Activated CD4-positive, alpha-beta memory T cell treated with anti-CD3 and anti-CD28 coated beads, Interleukin-2, amount 10 ng/mL, durations not matched to agents 7 days and 5 days (primary cell): ENCODE results near the gene MRGPRE. TPM values are rescaled to one million over a fixed set of nuclear protein-coding genes. Genes with fewer than 3 reads are reported as not detected.

Source experiments
- CTCF ChIA-PET: fragments of 350-600 bp; sonication (Branson Sonifier 250); formaldehyde crosslinking; loops from one replicate; lab custom pipeline; 2021; ENCODE audit warnings: antibody characterized with exemption, inconsistent platforms; lab: Charles Lee
- POLR2A ChIA-PET: fragments of 350-600 bp; sonication (Branson Sonifier 250); formaldehyde crosslinking; loops from one replicate; lab custom pipeline; 2021; ENCODE audit warnings: antibody characterized with exemption; lab: Charles Lee
- DNase-seq: peaks from one replicate; pipeline ENCODE4 v3.0.0-alpha.2; 2020
- H3K27ac Mint-ChIP-seq: one replicate; pipeline ENCODE4 v1.8.0; 2021; ENCODE audit warnings: mild to moderate bottlenecking, mixed read lengths
- H3K27me3 Mint-ChIP-seq: one replicate; pipeline ENCODE4 v1.8.0; 2021; ENCODE audit warnings: mixed read lengths
- H3K36me3 Mint-ChIP-seq: one replicate; pipeline ENCODE4 v1.8.0; 2021; ENCODE audit warnings: low read depth, mixed read lengths
- H3K4me1 Mint-ChIP-seq: one replicate; pipeline ENCODE4 v1.8.0; 2021; ENCODE audit warnings: mixed read lengths
- H3K4me3 Mint-ChIP-seq: one replicate; pipeline ENCODE4 v1.8.0; 2021; ENCODE audit warnings: mild to moderate bottlenecking, mixed read lengths
- H3K9me3 Mint-ChIP-seq: one replicate; pipeline ENCODE4 v1.8.0; 2021; ENCODE audit warnings: mixed read lengths
- total RNA-seq, 2 experiments: library from RNA; stranded (reverse); gene quantifications; one replicate each; pipeline ENCODE4 v1.2.3, GENCODE V29; 2021

Gene MRGPRE
- total RNA-seq, 2 experiments from 2014 or later, result not detected

- Mint-ChIP-seq H3K27me3 (no peaks in the 10 kb centered on the region), H3K4me1 (no peaks in the 10 kb centered on the region), H3K4me3 (no peak overlapping the region), H3K27ac (no peak overlapping the region), H3K36me3 (no peaks in the 10 kb centered on the region), H3K9me3 (no peaks in the 10 kb centered on the region)
- CTCF ChIA-PET, result no interaction called here
- POLR2A ChIA-PET, result no interaction called here
- DNase-seq, result no peak
Observed at GRCh38 chr11:3193373-3194015, 38.7 kb downstream of the MRGPRE start.

GRCh38 chr11:3192511-3193372, 39.5 kb downstream of the MRGPRE start:
- CTCF ChIA-PET, result no interaction called here

GRCh38 chr11:3191586-3192324, 40.5 kb downstream of the MRGPRE start:
- Mint-ChIP-seq H3K9me3 (no peaks in the 10 kb centered on the region), H3K4me3 (no peak overlapping the region), H3K27me3 (no peaks in the 10 kb centered on the region), H3K4me1 (no peaks in the 10 kb centered on the region), H3K36me3 (no peaks in the 10 kb centered on the region), H3K27ac (no peak overlapping the region)
- no peak for DNase-seq
- CTCF ChIA-PET, result no interaction called here
- POLR2A ChIA-PET, result no interaction called here

More at GRCh38 chr11:3192511-3193372, 39.5 kb downstream of the MRGPRE start:
- H3K9me3 Mint-ChIP-seq, result no peaks in the 10 kb centered on the region
- no peaks in the 10 kb centered on the region for H3K4me1 Mint-ChIP-seq
- POLR2A ChIA-PET, result no interaction called here
- no peak overlapping the region for H3K27ac Mint-ChIP-seq
- no peaks in the 10 kb centered on the region for H3K27me3 Mint-ChIP-seq
- no peak overlapping the region for H3K4me3 Mint-ChIP-seq
- DNase-seq, result no peak
- no peaks in the 10 kb centered on the region for H3K36me3 Mint-ChIP-seq

GRCh38 chr11:3190600-3190999, 41.6 kb downstream of the MRGPRE start:
- H3K27me3 Mint-ChIP-seq, result no peaks in the 10 kb centered on the region
- no peak for DNase-seq
- H3K9me3 Mint-ChIP-seq, result no peaks in the 10 kb centered on the region

GRCh38 chr11:3189886-3190583, 42.2 kb downstream of the MRGPRE start:
- no peak overlapping the region for H3K27ac Mint-ChIP-seq
- H3K9me3 Mint-ChIP-seq, result no peaks in the 10 kb centered on the region
- no peak for DNase-seq
- ChIA-PET POLR2A (no interaction called here), CTCF (no interaction called here)
- no peaks in the 10 kb centered on the region for H3K36me3 Mint-ChIP-seq
- no peaks in the 10 kb centered on the region for H3K27me3 Mint-ChIP-seq
- H3K4me3 Mint-ChIP-seq, result no peak overlapping the region
- no peaks in the 10 kb centered on the region for H3K4me1 Mint-ChIP-seq

More at GRCh38 chr11:3190600-3190999, 41.6 kb downstream of the MRGPRE start:
- no peak overlapping the region for H3K4me3 Mint-ChIP-seq
- no peaks in the 10 kb centered on the region for H3K4me1 Mint-ChIP-seq
- CTCF ChIA-PET, result no interaction called here
- no peak overlapping the region for H3K27ac Mint-ChIP-seq
- H3K36me3 Mint-ChIP-seq, result no peaks in the 10 kb centered on the region
- POLR2A ChIA-PET, result no interaction called here

- Mint-ChIP-seq H3K4me3 (no peak overlapping the region), H3K27ac (no peak overlapping the region), H3K9me3 (no peaks in the 10 kb centered on the region), H3K4me1 (no peaks in the 10 kb centered on the region), H3K36me3 (no peaks in the 10 kb centered on the region), H3K27me3 (no peaks in the 10 kb centered on the region)
- POLR2A ChIA-PET, result no interaction called here
- CTCF ChIA-PET, result no interaction called here
- no peak for DNase-seq
Observed at GRCh38 chr11:3189196-3189843, 42.9 kb downstream of the MRGPRE start.

- DNase-seq, result no peak
- ChIA-PET POLR2A (no interaction called here), CTCF (no interaction called here)
- Mint-ChIP-seq H3K9me3 (no peaks in the 10 kb centered on the region), H3K27ac (no peak overlapping the region), H3K4me3 (no peak overlapping the region), H3K36me3 (no peaks in the 10 kb centered on the region), H3K27me3 (no peaks in the 10 kb centered on the region), H3K4me1 (no peaks in the 10 kb centered on the region)
Observed at GRCh38 chr11:3188496-3189195, 43.6 kb downstream of the MRGPRE start.

GRCh38 chr11:3186166-3186953, 45.9 kb downstream of the MRGPRE start:
- POLR2A ChIA-PET, result no interaction called here
- H3K36me3 Mint-ChIP-seq, result no peaks in the 10 kb centered on the region
- H3K9me3 Mint-ChIP-seq, result no peaks in the 10 kb centered on the region
- DNase-seq, result no peak
- H3K4me1 Mint-ChIP-seq, result no peaks in the 10 kb centered on the region
- no peak overlapping the region for H3K27ac Mint-ChIP-seq
- H3K27me3 Mint-ChIP-seq, result no peaks in the 10 kb centered on the region
- CTCF ChIA-PET, result no interaction called here
- H3K4me3 Mint-ChIP-seq, result no peak overlapping the region

- CTCF ChIA-PET, result no interaction called here
Observed at GRCh38 chr11:3184732-3185347, 47.4 kb downstream of the MRGPRE start.

GRCh38 chr11:3183523-3183922, 48.7 kb downstream of the MRGPRE start:
- no peak overlapping the region for H3K27ac Mint-ChIP-seq
- H3K4me3 Mint-ChIP-seq, result no peak overlapping the region
- no peak for DNase-seq
- H3K9me3 Mint-ChIP-seq, result no peaks in the 10 kb centered on the region
- H3K36me3 Mint-ChIP-seq, result no peaks in the 10 kb centered on the region
- no peaks in the 10 kb centered on the region for H3K27me3 Mint-ChIP-seq
- POLR2A ChIA-PET, result no interaction called here
- CTCF ChIA-PET, result no interaction called here
- no peaks in the 10 kb centered on the region for H3K4me1 Mint-ChIP-seq

More at GRCh38 chr11:3184732-3185347, 47.4 kb downstream of the MRGPRE start:
- Mint-ChIP-seq H3K36me3 (no peaks in the 10 kb centered on the region), H3K4me1 (no peaks in the 10 kb centered on the region), H3K27ac (no peak overlapping the region), H3K9me3 (no peaks in the 10 kb centered on the region), H3K27me3 (no peaks in the 10 kb centered on the region), H3K4me3 (no peak overlapping the region)
- no peak for DNase-seq
- POLR2A ChIA-PET, result no interaction called here

- CTCF ChIA-PET, result no interaction called here
- H3K9me3 Mint-ChIP-seq, result no peaks in the 10 kb centered on the region
- DNase-seq, result no peak
- H3K27ac Mint-ChIP-seq, result no peak overlapping the region
- H3K36me3 Mint-ChIP-seq, result no peaks in the 10 kb centered on the region
- H3K4me3 Mint-ChIP-seq, result no peak overlapping the region
- no peaks in the 10 kb centered on the region for H3K27me3 Mint-ChIP-seq
- POLR2A ChIA-PET, result no interaction called here
- H3K4me1 Mint-ChIP-seq, result no peaks in the 10 kb centered on the region
Observed at GRCh38 chr11:3182462-3182852, 49.8 kb downstream of the MRGPRE start.
